Activated CD8-positive, alpha-beta memory T cell treated with anti-CD3 and anti-CD28 coated beads for 36 hours (primary cell): ENCODE measurements around the gene PEX10. TPM values are rescaled to one million over a fixed set of nuclear protein-coding genes. Genes with fewer than 3 reads are reported as not detected.

ENCODE experiments used
- CTCF ChIA-PET: fragments of 350-600 bp; sonication (Branson Sonifier 250); formaldehyde crosslinking; loops from one replicate; lab custom pipeline; 2021; ENCODE audit warnings: antibody characterized with exemption; lab: Charles Lee
- POLR2A ChIA-PET: fragments of 350-600 bp; sonication (Branson Sonifier 250); formaldehyde crosslinking; loops from one replicate; lab custom pipeline; 2021; ENCODE audit warnings: antibody characterized with exemption; lab: Charles Lee
- total RNA-seq, 2 experiments: library from RNA; stranded (reverse); gene quantifications; one replicate each; pipeline ENCODE4 v1.2.3, GENCODE V29; 2021

Gene PEX10
- total RNA-seq, 2 experiments from 2014 or later = 22.6 to 24.2 TPM

GRCh38 chr1:2384130-2384860, 28.1 kb downstream of the PEX10 start:
- ChIA-PET CTCF (interaction anchor here (8.2 kb wide), 1 partner anchor 189 kb away, joined by 75 read pairs; the partner anchor contains the start of gene FAAP20), POLR2A (no interaction called here)

DNA sequence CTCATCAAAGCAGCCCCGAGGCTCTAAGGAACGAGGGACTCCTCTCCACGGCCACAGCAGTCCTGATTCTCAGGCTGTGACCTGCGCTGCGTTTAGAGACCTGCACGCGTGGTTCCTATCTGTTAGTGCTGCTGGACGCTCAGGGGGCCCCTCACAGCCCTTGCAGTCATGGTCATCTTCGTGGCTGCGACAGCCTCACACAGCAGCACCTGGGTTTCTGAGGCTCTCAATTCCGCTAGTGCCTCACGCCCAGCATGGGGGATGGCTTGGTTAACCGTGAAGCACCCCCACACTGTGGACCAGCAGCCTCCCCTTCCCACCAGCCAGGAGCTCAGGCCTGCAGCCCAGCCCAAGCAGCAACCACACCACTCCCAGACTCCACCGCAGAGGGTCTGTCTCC, 28.8 kb downstream of the PEX10 start:
- ChIA-PET CTCF (interaction anchor here (8.2 kb wide), 1 partner anchor 188 kb away, joined by 75 read pairs; the partner anchor contains the start of gene FAAP20), POLR2A (no interaction called here)

GRCh38 chr1:2382621-2383361, 29.6 kb downstream of the PEX10 start:
- POLR2A ChIA-PET = interaction anchor here (0.5 to 1.7 kb wide), 3 partner anchors 13 to 264 kb away, joined by 3 to 7 read pairs (median 6); partner anchors contain the start of gene FAAP20

DNA sequence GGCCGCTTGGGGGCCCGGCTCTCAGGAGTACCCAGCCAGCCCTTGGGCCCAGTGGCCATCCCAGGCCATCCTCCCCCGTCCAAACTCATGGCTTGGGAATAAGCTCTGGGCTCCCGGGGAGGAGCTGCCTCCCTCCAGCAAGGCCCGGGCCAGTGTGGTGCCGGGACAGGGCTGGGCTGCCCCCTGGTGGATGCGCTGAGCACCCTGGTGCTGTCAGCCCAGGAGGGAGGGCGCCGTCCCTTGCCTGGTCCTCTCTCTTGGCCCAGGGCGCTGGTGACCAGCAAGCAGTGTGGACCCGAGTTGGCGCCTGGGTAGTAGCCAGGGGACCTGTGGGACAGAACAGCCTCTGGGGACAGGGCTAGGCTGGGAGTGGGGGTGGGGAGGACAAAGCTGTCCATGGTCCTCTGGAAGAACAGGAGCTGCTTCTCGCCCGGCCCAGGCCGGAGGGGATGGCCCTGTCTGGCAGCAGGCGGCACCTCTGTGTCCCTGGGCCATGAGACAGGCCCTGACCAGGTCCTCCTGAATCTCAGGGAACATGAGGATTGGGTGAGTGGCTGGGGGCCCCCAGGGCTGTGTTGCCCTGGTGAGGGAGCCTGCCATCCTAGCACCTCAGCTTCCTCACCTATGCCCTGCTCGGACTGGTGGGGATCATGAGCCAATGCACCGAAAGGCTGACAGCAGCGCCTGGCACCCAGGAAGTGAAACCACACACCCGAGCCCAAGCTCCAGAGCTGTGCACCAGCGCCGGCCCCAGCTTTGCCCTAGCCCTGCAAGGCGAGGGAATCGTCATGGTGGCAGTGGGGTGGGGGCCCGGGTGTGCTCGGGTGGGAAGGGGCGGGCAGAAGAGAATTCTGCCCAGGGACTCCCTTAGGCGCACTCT, 30.4 kb downstream of the PEX10 start:
- ChIA-PET CTCF (interaction anchor here (0.6 to 8.2 kb wide), 28 partner anchors 9 to 211 kb away, joined by 3 to 75 read pairs (median 4); partner anchors contain the start of genes FAAP20, MORN1 and RER1), POLR2A (interaction anchor here (0.5 to 1.7 kb wide), 4 partner anchors 13 to 263 kb away, joined by 3 to 7 read pairs (median 4); partner anchors contain the start of gene FAAP20)

More at GRCh38 chr1:2382621-2383361, 29.6 kb downstream of the PEX10 start:
- CTCF ChIA-PET = interaction anchor here (0.8 to 8.2 kb wide), 19 partner anchors 8 to 206 kb away, joined by 3 to 75 read pairs (median 5); partner anchors contain the start of genes FAAP20, MORN1 and RER1

GRCh38 chr1:2380816-2381591, 31.4 kb downstream of the PEX10 start:
- ChIA-PET CTCF (interaction anchor here (0.6 to 8.2 kb wide), 24 partner anchors 9 to 210 kb away, joined by 3 to 75 read pairs (median 5); partner anchors contain the start of genes FAAP20, MORN1 and RER1), POLR2A (interaction anchor here (1.7 kb wide), 1 partner anchor 186 kb away, joined by 6 read pairs; the partner anchor contains the start of gene FAAP20)

DNA sequence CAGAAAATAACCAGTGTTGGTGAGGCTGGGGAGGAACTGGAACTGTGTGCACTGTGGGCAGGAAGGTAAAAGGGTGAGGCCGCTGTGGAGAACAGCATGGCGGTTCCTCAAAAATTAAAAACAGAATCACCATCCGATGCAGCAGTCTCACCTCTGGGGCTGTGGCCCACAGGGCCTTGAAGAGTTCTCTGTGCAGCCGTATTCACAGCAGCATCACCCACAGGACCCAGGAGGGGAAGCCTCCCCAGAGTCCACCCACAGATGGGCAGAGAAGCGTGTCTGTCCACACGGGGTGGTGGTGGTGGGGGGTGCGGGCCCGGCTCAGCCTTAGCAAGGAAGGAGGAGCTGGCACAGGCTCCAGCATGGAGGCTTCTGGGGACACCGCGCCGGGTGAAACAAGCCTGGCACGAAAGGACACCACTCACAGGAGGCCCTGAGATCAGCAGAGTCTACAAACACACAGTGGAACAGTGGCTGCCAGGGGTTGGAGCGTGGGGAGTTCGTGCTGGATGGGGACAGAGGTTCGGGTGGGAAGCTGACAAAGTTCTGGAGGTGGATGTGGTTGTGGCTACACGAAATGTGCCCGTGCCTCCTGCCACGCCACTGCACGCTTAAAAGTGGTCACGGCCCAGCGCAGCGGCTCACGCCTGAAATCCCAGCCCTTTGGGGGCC, 32.5 kb downstream of the PEX10 start:
- ChIA-PET CTCF (interaction anchor here (8.2 kb wide), 1 partner anchor 184 kb away, joined by 75 read pairs; the partner anchor contains the start of gene FAAP20), POLR2A (no interaction called here)

GRCh38 chr1:2378956-2379732, 33.2 kb downstream of the PEX10 start:
- POLR2A ChIA-PET = no interaction called here
- CTCF ChIA-PET = interaction anchor here (0.6 to 8.2 kb wide), 3 partner anchors 11 to 382 kb away, joined by 3 to 75 read pairs (median 3); partner anchors contain the start of gene FAAP20

DNA sequence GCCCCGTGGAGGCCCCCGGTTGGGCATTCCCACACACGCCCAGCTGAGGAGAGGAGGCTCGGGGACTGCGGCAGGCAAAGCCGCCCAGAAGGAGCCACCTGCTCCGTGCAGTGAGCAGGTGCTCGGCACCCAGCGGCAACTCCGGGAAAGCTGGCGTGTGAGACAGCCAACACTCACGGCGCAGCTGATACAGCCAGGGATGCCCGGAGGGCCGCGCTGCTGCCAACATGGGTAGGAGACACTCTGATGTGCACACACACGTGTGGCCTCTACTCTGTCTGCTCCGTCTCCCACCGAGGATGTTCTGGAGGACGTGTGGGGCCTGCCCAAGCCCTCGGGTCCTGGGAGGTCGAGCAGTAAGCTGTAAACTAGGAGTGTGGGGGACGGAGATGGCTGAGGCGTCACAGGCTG, 33.9 kb downstream of the PEX10 start:
- ChIA-PET POLR2A (no interaction called here), CTCF (interaction anchor here (0.6 to 8.2 kb wide), 3 partner anchors 12 to 381 kb away, joined by 3 to 75 read pairs (median 3); partner anchors contain the start of gene FAAP20)

GRCh38 chr1:2377751-2378440, 34.5 kb downstream of the PEX10 start:
- POLR2A ChIA-PET = no interaction called here
- CTCF ChIA-PET = interaction anchor here (1.1 to 8.2 kb wide), 2 partner anchors 12 to 182 kb away, joined by 3 to 75 read pairs; partner anchors contain the start of gene FAAP20

- ChIA-PET POLR2A (no interaction called here), CTCF (interaction anchor here (8.2 kb wide), 1 partner anchor 181 kb away, joined by 75 read pairs; the partner anchor contains the start of gene FAAP20)
These were observed 35.3 kb downstream of the PEX10 start for GRCh38 chr1:2376931-2377672.

- ChIA-PET CTCF (no interaction called here), POLR2A (no interaction called here)
These were observed 36.1 kb downstream of the PEX10 start for GRCh38 chr1:2376261-2376741.

DNA sequence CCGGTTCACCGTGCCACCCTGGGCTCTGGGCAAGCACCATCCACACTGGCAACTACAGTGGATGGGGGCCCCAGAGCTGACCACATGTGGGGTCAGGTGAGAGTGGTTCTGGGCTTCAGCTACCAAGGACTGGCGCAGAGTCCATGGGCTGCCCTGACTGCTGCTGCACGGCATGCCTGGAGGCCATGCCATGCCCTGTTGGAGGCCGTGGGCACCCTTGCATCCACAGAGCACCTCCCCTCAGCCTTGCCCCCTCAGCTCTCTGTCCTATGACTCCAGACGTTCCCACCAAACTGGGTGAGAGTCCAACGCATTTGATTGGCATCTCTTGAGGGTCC, 36.5 kb downstream of the PEX10 start:
- ChIA-PET CTCF (no interaction called here), POLR2A (no interaction called here)

DNA sequence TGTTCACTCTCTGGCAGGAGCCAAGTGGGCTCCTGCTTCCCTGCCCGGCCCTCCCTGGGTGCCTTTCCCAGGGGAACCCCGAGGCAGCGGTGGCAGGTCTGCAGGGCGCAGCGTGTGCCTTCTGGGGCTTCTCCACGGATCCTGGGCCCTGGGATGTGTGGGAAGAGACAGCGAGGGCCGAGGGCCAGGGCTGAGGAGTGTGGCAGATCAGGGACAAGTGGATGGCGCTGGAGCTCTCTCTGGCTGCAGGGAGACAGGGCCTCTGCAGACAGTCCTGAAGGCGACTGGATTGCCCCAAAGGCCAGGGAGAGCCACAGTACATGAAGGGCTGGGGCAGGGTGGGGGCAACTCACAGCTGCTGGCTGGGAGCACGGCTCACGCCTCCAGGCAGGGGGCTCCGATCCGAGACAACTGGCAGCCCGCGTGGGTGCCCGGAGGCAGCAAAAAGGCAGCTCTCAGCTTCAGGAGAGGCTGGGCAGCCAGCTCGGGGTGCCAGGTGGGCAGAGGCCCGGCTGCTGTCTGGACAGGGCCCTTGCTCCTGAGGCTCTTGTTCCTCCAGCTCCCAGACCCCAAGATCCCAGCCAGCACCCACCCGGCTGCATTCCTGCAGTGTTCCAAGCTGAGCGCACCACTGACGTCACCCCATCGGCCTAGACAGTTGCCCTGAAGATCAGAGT, 37.0 kb downstream of the PEX10 start:
- ChIA-PET POLR2A (no interaction called here), CTCF (interaction anchor here (0.6 kb wide), 1 partner anchor 583 kb away, joined by 3 read pairs; no protein-coding TSS in a partner anchor)
